HG02571 (cell line): ENCODE data around the gene PNPLA2.

Experiments
- ATAC-seq: cut with Tn5 transposase; IDR thresholded peaks from one replicate; pipeline ENCODE4 v1.9.1; 2021; ENCODE audit warnings: mild to moderate bottlenecking, moderate library complexity; ENCODE audit not compliant: unreplicated experiment

The PNPLA2 gene

DNA sequence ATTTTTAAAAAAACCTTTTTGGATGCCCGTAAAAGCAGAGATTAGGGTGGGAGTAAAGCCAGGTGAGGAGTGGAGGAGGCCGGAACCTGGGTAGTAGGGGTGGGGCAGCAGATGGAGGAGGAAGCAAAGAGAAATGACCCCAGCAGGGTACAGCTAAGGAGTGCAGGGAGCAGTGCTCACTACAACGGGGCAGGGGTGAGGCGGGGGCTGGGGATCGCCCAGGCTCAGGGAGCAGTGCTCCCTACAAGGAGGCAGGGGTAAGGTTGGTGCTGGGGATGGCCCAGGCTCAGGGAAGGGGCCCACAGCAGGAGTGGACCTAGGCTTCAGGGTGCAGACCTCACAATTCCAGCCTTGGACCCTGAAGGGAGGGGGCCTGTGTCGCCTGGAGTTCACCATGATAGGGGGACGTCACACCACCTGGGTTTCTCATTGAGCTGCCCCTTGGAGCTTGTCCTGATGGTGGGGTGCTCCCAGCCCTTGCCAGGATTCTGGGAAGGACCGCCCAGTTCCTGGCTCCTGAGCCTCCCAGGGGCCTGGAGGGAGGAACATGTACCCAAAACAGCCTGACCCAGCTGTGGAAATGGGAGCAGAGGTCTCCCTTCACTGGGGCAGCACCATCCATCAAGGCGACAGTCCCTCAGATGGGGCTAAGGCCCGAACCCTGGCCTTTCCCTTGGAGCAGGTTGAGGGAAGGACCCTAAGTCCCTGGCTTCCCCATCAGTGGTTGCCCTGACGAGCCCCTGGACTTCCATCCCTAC lies 2.9 kb upstream of the PNPLA2 start:
- no peak for ATAC-seq

DNA sequence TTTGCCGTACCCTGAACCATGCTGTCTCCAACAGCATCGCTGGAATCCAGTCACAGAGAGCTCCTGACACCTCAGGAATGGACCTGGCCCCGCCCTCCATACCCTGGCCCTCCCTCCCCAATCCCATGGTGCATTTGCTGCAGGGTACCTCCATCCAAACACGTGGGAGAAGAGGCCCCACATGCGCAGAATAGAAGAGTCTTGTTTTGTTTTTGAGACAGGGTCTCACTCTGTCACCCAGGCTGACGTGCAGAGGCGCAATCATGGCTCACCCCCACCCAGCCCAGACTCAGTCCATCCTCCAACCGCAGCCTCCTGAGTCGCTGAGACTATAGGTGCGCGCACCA lies 2.3 kb upstream of the PNPLA2 start:
- no peak for ATAC-seq

GRCh38 chr11:819129-819931 lies 616 bp downstream of the PNPLA2 start:
- peak; percentile 64 for ATAC-seq

- peak; percentile 47 for ATAC-seq
Observed at GRCh38 chr11:819943-820649, 1.4 kb downstream of the PNPLA2 start.

GRCh38 chr11:820655-821511 lies 2.2 kb downstream of the PNPLA2 start:
- no peak for ATAC-seq

DNA sequence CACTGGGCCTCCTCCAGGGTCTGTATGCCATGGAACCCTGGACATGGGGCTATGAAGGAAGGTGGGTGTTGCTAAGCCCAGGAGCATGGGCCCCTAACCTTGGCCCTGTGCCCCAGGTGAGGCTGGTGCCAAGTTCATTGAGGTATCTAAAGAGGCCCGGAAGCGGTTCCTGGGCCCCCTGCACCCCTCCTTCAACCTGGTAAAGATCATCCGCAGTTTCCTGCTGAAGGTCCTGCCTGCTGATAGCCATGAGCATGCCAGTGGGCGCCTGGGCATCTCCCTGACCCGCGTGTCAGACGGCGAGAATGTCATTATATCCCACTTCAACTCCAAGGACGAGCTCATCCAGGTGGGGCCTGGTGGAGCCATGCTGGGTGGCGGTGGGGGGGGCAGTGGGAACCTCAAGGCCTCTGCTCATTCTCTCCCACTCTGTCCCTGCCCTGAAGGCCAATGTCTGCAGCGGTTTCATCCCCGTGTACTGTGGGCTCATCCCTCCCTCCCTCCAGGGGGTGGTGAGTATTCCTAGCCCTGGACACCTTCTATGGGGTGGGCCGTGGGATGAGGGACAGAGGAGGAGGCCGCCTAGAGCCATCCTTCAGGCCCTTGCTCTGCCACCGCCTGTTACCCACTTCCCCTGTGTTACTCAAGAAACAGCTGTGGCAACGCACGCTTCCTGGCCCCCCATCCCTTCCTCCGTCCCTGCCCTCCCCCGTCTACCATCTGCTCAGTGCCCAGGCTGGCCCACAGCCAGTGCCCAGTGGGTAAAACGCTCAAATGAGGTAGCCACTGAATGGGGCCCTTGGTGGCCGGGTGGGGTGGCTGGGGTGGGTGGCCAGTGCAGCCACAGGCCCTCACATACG lies 3.0 kb downstream of the PNPLA2 start:
- no peak for ATAC-seq

GRCh38 chr11:823441-824291 lies 5.0 kb downstream of the PNPLA2 start:
- no peak for ATAC-seq

DNA sequence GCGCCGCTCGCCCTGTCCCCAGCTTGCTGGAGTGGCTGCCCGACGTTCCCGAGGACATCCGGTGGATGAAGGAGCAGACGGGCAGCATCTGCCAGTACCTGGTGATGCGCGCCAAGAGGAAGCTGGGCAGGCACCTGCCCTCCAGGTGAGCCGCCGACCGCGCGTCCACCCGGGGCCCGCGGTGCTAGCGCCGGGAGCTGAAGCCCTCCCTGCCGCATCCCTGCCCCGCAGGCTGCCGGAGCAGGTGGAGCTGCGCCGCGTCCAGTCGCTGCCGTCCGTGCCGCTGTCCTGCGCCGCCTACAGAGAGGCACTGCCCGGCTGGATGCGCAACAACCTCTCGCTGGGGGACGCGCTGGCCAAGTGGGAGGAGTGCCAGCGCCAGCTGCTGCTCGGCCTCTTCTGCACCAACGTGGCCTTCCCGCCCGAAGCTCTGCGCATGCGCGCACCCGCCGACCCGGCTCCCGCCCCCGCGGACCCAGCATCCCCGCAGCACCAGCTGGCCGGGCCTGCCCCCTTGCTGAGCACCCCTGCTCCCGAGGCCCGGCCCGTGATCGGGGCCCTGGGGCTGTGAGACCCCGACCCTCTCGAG lies 5.7 kb downstream of the PNPLA2 start:
- no peak for ATAC-seq

- ATAC-seq: no peak
Observed at GRCh38 chr11:824942-825341, 6.2 kb downstream of the PNPLA2 start.

- ATAC-seq: no peak
Observed at GRCh38 chr11:825366-826226, 6.9 kb downstream of the PNPLA2 start.

DNA sequence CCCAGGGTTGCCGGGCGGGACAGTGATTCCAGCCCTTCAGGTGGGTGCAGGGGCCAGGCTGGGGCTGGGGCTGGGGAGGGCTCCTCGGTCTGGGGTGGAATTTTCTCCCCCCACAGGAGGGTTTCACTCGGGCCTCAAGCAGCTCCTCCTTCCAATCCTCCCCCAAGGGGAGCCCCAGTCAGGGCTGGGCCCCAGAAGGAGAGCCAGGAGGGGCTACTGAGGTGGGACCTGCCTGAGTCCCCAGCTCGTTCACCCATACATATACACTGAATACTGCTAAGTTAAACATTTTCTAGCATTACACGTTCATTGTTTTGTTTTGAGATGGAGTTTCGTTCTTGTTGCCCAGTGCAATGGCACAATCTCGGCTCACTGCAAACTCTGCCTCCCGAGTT lies 7.5 kb downstream of the PNPLA2 start:
- no peak for ATAC-seq

GRCh38 chr11:826836-827145 lies 8.1 kb downstream of the PNPLA2 start:
- ATAC-seq: no peak

DNA sequence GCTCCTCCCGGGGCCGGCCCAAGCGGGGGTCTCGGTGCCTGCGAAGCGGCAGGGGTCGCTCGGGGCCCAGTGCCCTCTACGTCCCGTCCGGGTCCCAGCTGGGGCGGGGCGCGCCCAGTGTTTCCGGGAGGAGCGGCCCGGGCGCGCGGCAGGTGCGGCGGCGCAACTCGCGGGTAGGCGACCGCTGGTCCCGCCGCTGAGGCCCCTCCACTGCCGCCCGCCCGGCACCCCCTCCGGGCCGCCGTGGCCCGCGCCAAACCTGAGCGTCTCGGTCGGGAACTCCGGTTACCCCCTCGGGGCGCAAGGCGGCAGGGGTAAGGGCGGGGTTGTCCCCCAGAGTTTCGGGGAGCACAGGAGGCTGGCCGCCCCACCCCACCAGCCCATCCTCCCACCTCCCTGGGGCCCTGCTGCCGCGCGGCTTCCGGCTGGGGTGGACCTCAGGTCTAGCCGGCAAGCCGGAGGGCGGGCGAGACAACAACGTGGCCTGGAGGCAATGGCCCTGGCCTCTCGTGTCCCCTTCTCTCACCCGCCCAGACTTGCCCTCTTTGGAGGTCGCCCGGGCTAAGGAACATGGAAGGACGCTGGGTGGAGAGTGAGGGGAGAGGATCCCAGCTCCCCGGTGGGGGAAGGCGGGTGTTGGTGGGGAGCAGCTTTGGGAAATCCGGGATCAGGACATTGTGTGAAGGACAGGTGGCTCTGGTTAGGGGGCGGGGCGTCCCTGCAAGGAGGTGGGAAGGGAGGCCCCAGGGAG lies 8.6 kb downstream of the PNPLA2 start:
- ATAC-seq: no peak

- ATAC-seq: no peak
Observed at GRCh38 chr11:827897-828192, 9.1 kb downstream of the PNPLA2 start, which contains the start of gene CRACR2B. Gene CRACR2B, plus strand, starts transcription at chr11:827919. Its CDS starts 689 bp downstream, at chr11:828608.

DNA sequence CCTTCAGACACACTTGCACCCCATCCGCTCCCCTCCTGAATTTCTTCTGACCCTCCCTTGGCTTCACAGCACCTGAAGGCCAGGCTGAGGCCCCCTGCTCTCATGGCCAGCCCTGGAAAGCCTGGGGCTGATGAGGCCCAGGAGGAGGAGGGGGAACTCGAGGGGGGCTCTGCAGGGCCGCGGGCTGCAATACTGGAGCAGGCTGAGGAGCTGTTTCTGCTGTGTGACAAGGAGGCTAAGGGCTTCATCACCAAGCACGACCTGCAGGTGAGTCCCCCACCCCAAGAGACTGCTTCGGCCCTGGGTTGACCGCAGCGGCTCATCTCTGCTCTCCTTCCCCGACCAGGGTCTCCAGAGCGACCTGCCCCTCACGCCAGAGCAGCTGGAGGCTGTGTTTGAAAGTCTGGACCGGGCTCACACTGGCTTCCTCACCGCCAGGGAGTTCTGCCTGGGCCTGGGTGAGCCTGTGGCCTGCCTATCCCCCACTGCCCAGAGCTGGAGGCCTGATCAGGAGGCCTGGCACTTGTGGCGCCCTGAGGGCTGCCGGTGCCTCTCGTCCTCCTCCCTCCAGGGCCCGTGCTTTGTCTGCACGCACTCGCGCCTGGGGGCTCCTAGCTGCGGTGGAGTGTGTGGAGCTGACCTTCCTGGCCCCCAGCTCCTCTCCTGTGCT lies 9.9 kb downstream of the PNPLA2 start:
- ATAC-seq: no peak

- ATAC-seq: no peak
Observed at GRCh38 chr11:829176-829846, 10.6 kb downstream of the PNPLA2 start.
